Dendritic cell treated with granulocyte-macrophage colony-stimulating factor and Interleukin-4, amounts not matched to agents 40 ng/mL and 50 ng/mL, for 4 days (primary cell): ENCODE measurements around the gene TTLL13.
A peak's percentile ranks its signal among the peaks of the same experiment; 100 is the strongest.
"Not testable (repeated sequence)": the region's sequence is repeated elsewhere in the genome, so short reads cannot be mapped to it uniquely, and the experiment has no call there.

Experiments used
- H3K27ac Mint-ChIP-seq: one replicate; pipeline ENCODE4 v1.8.0; 2022; ENCODE audit warnings: mild to moderate bottlenecking, mixed read lengths
- H3K27me3 Mint-ChIP-seq: one replicate; pipeline ENCODE4 v1.8.0; 2022; ENCODE audit warnings: mild to moderate bottlenecking, mixed read lengths
- H3K36me3 Mint-ChIP-seq: one replicate; pipeline ENCODE4 v1.8.0; 2022; ENCODE audit warnings: low read depth, mixed read lengths
- H3K4me1 Mint-ChIP-seq: one replicate; pipeline ENCODE4 v1.8.0; 2022; ENCODE audit warnings: low read depth, mixed read lengths
- H3K4me3 Mint-ChIP-seq: one replicate; pipeline ENCODE4 v1.8.0; 2022; ENCODE audit warnings: mild to moderate bottlenecking, moderate library complexity, mixed read lengths
- H3K9me3 Mint-ChIP-seq: one replicate; pipeline ENCODE4 v1.8.0; 2022; ENCODE audit warnings: mixed read lengths
- intact Hi-C: fragments of 100-400 bp; cut with micrococcal nuclease; formaldehyde crosslinking; loops from one replicate; pipeline ENCODE4 v1.15.0; 2022

The TTLL13 gene

GRCh38 chr15:90234096-90234988 is 15.0 kb upstream of the TTLL13 start, which contains the start of gene GDPGP1:
TSS of gene GDPGP1 (plus strand) at chr15:90234209. CDS start at chr15:90240909, 6,700 bp downstream.
- Mint-ChIP-seq H3K36me3 (peaks cover 65% of the 10 kb centered on the region), H3K27me3 (no peaks in the 10 kb centered on the region), H3K4me1 (peaks cover 49% of the 10 kb centered on the region), H3K9me3 (no peaks in the 10 kb centered on the region), H3K27ac (peak within 1 kb of the TSS; percentile 83), H3K4me3 (peak within 1 kb of the TSS; percentile 79)
- intact Hi-C loops = loop anchor here (1.0 to 2.0 kb wide), 2 partner anchors 15 to 30 kb away; partner anchors contain the start of genes NGRN and TTLL13

- Mint-ChIP-seq H3K4me3 (no peak overlapping the region), H3K27ac (no peak overlapping the region), H3K9me3 (no peaks in the 10 kb centered on the region), H3K4me1 (peaks cover 14% of the 10 kb centered on the region), H3K36me3 (peaks cover 53% of the 10 kb centered on the region), H3K27me3 (no peaks in the 10 kb centered on the region)
- intact Hi-C loops = no loop called here
Observed at GRCh38 chr15:90239371-90239770, 10.0 kb upstream of the TTLL13 start.

- peaks cover 6% of the 10 kb centered on the region for H3K4me1 Mint-ChIP-seq
- peaks cover 53% of the 10 kb centered on the region for H3K36me3 Mint-ChIP-seq
- no peaks in the 10 kb centered on the region for H3K9me3 Mint-ChIP-seq
- intact Hi-C loops = no loop called here
- H3K27me3 Mint-ChIP-seq = no peaks in the 10 kb centered on the region
- no peak overlapping the region for H3K27ac Mint-ChIP-seq
- H3K4me3 Mint-ChIP-seq = no peak overlapping the region
Observed at GRCh38 chr15:90240856-90241255, 8.5 kb upstream of the TTLL13 start.

- intact Hi-C loops = no loop called here
- no peak overlapping the region for H3K4me3 Mint-ChIP-seq
- H3K27me3 Mint-ChIP-seq = no peaks in the 10 kb centered on the region
- no peak overlapping the region for H3K27ac Mint-ChIP-seq
- H3K4me1 Mint-ChIP-seq = peaks cover 6% of the 10 kb centered on the region
- H3K36me3 Mint-ChIP-seq = peaks cover 47% of the 10 kb centered on the region
- H3K9me3 Mint-ChIP-seq = no peaks in the 10 kb centered on the region
Observed at GRCh38 chr15:90241343-90242192, 7.8 kb upstream of the TTLL13 start.

- intact Hi-C loops = no loop called here
- Mint-ChIP-seq H3K9me3 (no peaks in the 10 kb centered on the region), H3K36me3 (peaks cover 22% of the 10 kb centered on the region), H3K27me3 (no peaks in the 10 kb centered on the region), H3K27ac (no peak overlapping the region), H3K4me1 (peaks cover 12% of the 10 kb centered on the region), H3K4me3 (no peak overlapping the region)
Observed at GRCh38 chr15:90243943-90244639, 5.3 kb upstream of the TTLL13 start.

- H3K9me3 Mint-ChIP-seq = no peaks in the 10 kb centered on the region
- H3K27ac Mint-ChIP-seq = no peak overlapping the region
- intact Hi-C loops = loop anchor here (1.0 to 2.0 kb wide), 2 partner anchors 14 to 16 kb away; partner anchors contain the start of genes GDPGP1 and NGRN
- H3K36me3 Mint-ChIP-seq = no peaks in the 10 kb centered on the region
- peak overlapping the region; percentile 77 for H3K4me3 Mint-ChIP-seq
- H3K4me1 Mint-ChIP-seq = peaks cover 25% of the 10 kb centered on the region
- peaks cover 12% of the 10 kb centered on the region for H3K27me3 Mint-ChIP-seq
Observed at GRCh38 chr15:90248789-90249202, 560 bp upstream of the TTLL13 start.

GRCh38 chr15:90257776-90258175 is 8.4 kb downstream of the TTLL13 start:
- peaks cover 6% of the 10 kb centered on the region for H3K27me3 Mint-ChIP-seq
- H3K27ac Mint-ChIP-seq = no peak overlapping the region
- no peak overlapping the region for H3K4me3 Mint-ChIP-seq
- H3K36me3 Mint-ChIP-seq = no peaks in the 10 kb centered on the region
- intact Hi-C loops = no loop called here
- peaks cover 7% of the 10 kb centered on the region for H3K4me1 Mint-ChIP-seq
- no peaks in the 10 kb centered on the region for H3K9me3 Mint-ChIP-seq

GRCh38 chr15:90259524-90259923 is 10.2 kb downstream of the TTLL13 start:
- Mint-ChIP-seq H3K27ac (no peak overlapping the region), H3K27me3 (peaks cover 6% of the 10 kb centered on the region), H3K4me3 (no peak overlapping the region), H3K4me1 (peaks cover 12% of the 10 kb centered on the region), H3K9me3 (no peaks in the 10 kb centered on the region), H3K36me3 (no peaks in the 10 kb centered on the region)
- intact Hi-C loops = no loop called here

- H3K27me3 Mint-ChIP-seq, H3K4me3 Mint-ChIP-seq, H3K27ac Mint-ChIP-seq, intact Hi-C loops, H3K9me3 Mint-ChIP-seq, H3K36me3 Mint-ChIP-seq: not testable (repeated sequence)
- peaks cover 19% of the 10 kb centered on the region for H3K4me1 Mint-ChIP-seq
Observed at GRCh38 chr15:90260731-90261130, 11.4 kb downstream of the TTLL13 start.

GRCh38 chr15:90261811-90262210 is 12.5 kb downstream of the TTLL13 start:
- H3K4me1 Mint-ChIP-seq = peaks cover 20% of the 10 kb centered on the region
- H3K27me3 Mint-ChIP-seq = no peaks in the 10 kb centered on the region
- no peak overlapping the region for H3K4me3 Mint-ChIP-seq
- H3K27ac Mint-ChIP-seq = no peak overlapping the region
- no peaks in the 10 kb centered on the region for H3K9me3 Mint-ChIP-seq
- H3K36me3 Mint-ChIP-seq = peaks cover 15% of the 10 kb centered on the region
- intact Hi-C loops = no loop called here

- intact Hi-C loops = no loop called here
- peaks cover 26% of the 10 kb centered on the region for H3K4me1 Mint-ChIP-seq
- H3K27me3 Mint-ChIP-seq = no peaks in the 10 kb centered on the region
- H3K9me3 Mint-ChIP-seq = no peaks in the 10 kb centered on the region
- peaks cover 20% of the 10 kb centered on the region for H3K36me3 Mint-ChIP-seq
- no peak overlapping the region for H3K27ac Mint-ChIP-seq
- H3K4me3 Mint-ChIP-seq = no peak overlapping the region
Observed at GRCh38 chr15:90262426-90262825, 13.1 kb downstream of the TTLL13 start.

GRCh38 chr15:90264671-90265070 is 15.3 kb downstream of the TTLL13 start:
- Mint-ChIP-seq H3K27me3 (no peaks in the 10 kb centered on the region), H3K27ac (peak overlapping the region; percentile 97), H3K9me3 (no peaks in the 10 kb centered on the region), H3K36me3 (peaks cover 41% of the 10 kb centered on the region), H3K4me3 (peak overlapping the region; percentile 94), H3K4me1 (peaks cover 44% of the 10 kb centered on the region)
- intact Hi-C loops = loop anchor here (2.0 kb wide), 2 partner anchors 16 to 30 kb away; partner anchors contain the start of genes GDPGP1 and TTLL13

- peaks cover 49% of the 10 kb centered on the region for H3K36me3 Mint-ChIP-seq
- no peaks in the 10 kb centered on the region for H3K27me3 Mint-ChIP-seq
- H3K9me3 Mint-ChIP-seq = no peaks in the 10 kb centered on the region
- intact Hi-C loops = loop anchor here (2.0 kb wide), 2 partner anchors 17 to 31 kb away; partner anchors contain the start of genes GDPGP1 and TTLL13
- H3K4me3 Mint-ChIP-seq = peak within 1 kb of the TSS; percentile 94
- peak within 1 kb of the TSS; percentile 97 for H3K27ac Mint-ChIP-seq
- peaks cover 52% of the 10 kb centered on the region for H3K4me1 Mint-ChIP-seq
Observed at GRCh38 chr15:90265271-90266060, 16.1 kb downstream of the TTLL13 start, which contains the start of gene NGRN. TSS of gene NGRN (plus strand) at chr15:90265672. CDS start at chr15:90265713, 41 bp downstream.
